Measurements from ENCODE around the gene MIB1.

MIB1 gene

DNA sequence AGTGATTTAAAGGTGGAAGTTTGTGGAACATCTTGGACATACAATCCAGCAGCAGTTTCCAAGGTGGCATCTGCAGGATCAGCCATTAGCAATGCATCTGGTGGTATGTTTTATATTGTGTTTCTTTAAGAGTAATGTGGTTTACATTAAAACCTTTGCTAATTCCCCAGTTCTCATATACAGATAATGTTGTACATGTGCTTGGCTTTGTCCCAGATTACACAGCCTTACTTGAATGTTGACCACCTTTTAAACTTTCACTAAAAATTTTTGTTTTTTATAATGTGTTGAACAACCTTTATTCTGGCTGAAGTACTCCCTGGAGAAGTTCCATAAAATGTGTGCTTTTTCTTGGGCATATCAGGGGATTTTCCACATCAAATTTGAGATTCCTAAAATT, 57.5 kb downstream of the MIB1 start:
- no peak for ATAC-seq
- TF ChIP-seq ZNF565 (CRISPR knock-in tag; conservative IDR thresholded peaks at IDR 0.05; ENCODE audit: low read depth) (no peak), CSRNP3 (CRISPR knock-in tag; IDR thresholded peaks at IDR 0.05) (no peak), ESRRG (CRISPR knock-in tag; IDR thresholded peaks at IDR 0.05) (no peak), RARB (CRISPR knock-in tag; IDR thresholded peaks at IDR 0.05) (no peak), TCF4 (CRISPR knock-in tag; IDR thresholded peaks at IDR 0.05; ENCODE audit: borderline replicate concordance) (no peak), TOX (CRISPR knock-in tag; IDR thresholded peaks at IDR 0.05; ENCODE audit: borderline replicate concordance) (no peak)
- TF ChIP-seq, protein P1, sequence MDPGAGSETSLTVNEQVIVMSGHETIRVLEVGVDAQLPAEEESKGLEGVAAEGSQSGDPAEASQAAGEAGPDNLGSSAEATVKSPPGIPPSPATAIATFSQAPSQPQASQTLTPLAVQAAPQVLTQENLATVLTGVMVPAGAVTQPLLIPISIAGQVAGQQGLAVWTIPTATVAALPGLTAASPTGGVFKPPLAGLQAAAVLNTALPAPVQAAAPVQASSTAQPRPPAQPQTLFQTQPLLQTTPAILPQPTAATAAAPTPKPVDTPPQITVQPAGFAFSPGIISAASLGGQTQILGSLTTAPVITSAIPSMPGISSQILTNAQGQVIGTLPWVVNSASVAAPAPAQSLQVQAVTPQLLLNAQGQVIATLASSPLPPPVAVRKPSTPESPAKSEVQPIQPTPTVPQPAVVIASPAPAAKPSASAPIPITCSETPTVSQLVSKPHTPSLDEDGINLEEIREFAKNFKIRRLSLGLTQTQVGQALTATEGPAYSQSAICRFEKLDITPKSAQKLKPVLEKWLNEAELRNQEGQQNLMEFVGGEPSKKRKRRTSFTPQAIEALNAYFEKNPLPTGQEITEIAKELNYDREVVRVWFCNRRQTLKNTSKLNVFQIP (CRISPR knock-in tag; IDR thresholded peaks at IDR 0.05; ENCODE audit: borderline replicate concordance, low read depth) = no peak

- ATAC-seq = no peak
These were observed 59.1 kb downstream of the MIB1 start for GRCh38 chr18:21799721-21800120.

DNA sequence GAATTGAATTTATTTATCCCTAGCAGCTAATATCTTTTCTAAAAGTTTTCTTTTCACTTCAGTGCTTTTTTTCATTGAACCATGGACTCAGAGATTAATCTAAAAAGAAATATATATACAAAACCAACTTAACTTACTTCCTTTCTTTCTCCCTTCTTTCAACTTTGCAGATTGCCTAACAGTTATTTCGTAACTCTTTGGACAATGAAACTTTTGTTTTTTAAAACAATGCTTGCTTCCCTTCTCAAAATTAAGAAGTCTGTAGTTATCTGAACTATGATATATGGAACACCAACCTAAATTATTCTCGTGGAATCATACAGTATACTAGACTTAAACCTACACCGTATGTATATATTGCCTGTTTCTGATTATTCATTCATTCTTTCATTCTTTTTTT, 62.9 kb downstream of the MIB1 start:
- TF ChIP-seq ZNF70 (CRISPR knock-in tag; IDR thresholded peaks at IDR 0.05) = no peak
- TF ChIP-seq, protein P1 (CRISPR knock-in tag; IDR thresholded peaks at IDR 0.05; ENCODE audit: borderline replicate concordance, low read depth) = no peak
- TF ChIP-seq OSR1 (CRISPR knock-in tag; IDR thresholded peaks at IDR 0.05) = no peak
- TF ChIP-seq GLIS3 (CRISPR knock-in tag; IDR thresholded peaks at IDR 0.05) = no peak
- no peak for TF ChIP-seq ZNF8 (CRISPR knock-in tag; IDR thresholded peaks at IDR 0.05)
- ATAC-seq = no peak

More at GRCh38 chr18:21799721-21800120, 59.1 kb downstream of the MIB1 start:
- TF ChIP-seq BACH2 (CRISPR knock-in tag; IDR thresholded peaks at IDR 0.05; ENCODE audit: borderline replicate concordance) = no peak
- no peak for TF ChIP-seq OSR1 (CRISPR knock-in tag; IDR thresholded peaks at IDR 0.05)
- TF ChIP-seq ZC3H10 (CRISPR knock-in tag; IDR thresholded peaks at IDR 0.05) = no peak
- no peak for TF ChIP-seq ISL1 (CRISPR knock-in tag; IDR thresholded peaks at IDR 0.05)
- no peak for TF ChIP-seq ZFP3 (CRISPR knock-in tag; IDR thresholded peaks at IDR 0.05)
- TF ChIP-seq, protein P1 (CRISPR knock-in tag; IDR thresholded peaks at IDR 0.05; ENCODE audit: borderline replicate concordance, low read depth) = no peak
- TF ChIP-seq GLIS3 (CRISPR knock-in tag; IDR thresholded peaks at IDR 0.05) = no peak
- TF ChIP-seq ZNF70 (CRISPR knock-in tag; IDR thresholded peaks at IDR 0.05) = no peak
- TF ChIP-seq CSDC2 (CRISPR knock-in tag; IDR thresholded peaks at IDR 0.05) = no peak
- TF ChIP-seq ZNF8 (CRISPR knock-in tag; IDR thresholded peaks at IDR 0.05) = no peak
- no peak for TF ChIP-seq CREB5 (CRISPR knock-in tag; IDR thresholded peaks at IDR 0.05; ENCODE audit: low read depth)
- no peak for TF ChIP-seq ESRRG (CRISPR knock-in tag; IDR thresholded peaks at IDR 0.05)

DNA sequence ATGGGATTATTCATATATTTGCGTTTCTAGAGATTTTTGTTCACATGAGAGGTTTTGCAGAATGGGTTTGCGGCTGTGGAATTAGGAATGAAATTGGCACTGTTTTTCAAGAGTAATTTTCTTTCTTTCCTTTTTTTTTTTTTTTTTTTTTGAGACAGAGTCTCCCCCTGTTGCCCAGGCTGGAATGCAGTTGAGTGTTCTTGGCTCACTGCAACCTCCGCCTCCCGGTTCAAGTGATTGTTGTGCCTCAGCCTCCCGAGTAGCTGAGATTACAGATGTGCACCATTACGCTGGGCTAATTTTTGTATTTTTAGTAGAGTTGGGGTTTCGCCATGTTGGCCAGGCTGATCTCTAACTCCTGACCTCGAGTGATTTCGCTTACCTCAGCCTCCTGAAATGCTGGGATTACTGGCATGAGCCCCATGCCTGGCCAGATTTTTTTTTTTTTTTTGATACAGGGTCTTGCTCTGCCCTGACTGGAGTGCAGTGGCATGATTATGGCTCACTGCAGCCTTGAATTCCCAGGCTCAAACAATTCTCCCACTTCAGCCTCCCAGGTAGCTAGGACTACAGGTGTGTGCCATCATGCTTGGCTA, 65.3 kb downstream of the MIB1 start:
- ATAC-seq = no peak
- TF ChIP-seq CSDC2 (CRISPR knock-in tag; IDR thresholded peaks at IDR 0.05) = no peak
- no peak for TF ChIP-seq ZNF8 (CRISPR knock-in tag; IDR thresholded peaks at IDR 0.05)
- no peak for TF ChIP-seq ZFP3 (CRISPR knock-in tag; IDR thresholded peaks at IDR 0.05)
- no peak for TF ChIP-seq ZC3H10 (CRISPR knock-in tag; IDR thresholded peaks at IDR 0.05)
- TF ChIP-seq, protein P2, sequence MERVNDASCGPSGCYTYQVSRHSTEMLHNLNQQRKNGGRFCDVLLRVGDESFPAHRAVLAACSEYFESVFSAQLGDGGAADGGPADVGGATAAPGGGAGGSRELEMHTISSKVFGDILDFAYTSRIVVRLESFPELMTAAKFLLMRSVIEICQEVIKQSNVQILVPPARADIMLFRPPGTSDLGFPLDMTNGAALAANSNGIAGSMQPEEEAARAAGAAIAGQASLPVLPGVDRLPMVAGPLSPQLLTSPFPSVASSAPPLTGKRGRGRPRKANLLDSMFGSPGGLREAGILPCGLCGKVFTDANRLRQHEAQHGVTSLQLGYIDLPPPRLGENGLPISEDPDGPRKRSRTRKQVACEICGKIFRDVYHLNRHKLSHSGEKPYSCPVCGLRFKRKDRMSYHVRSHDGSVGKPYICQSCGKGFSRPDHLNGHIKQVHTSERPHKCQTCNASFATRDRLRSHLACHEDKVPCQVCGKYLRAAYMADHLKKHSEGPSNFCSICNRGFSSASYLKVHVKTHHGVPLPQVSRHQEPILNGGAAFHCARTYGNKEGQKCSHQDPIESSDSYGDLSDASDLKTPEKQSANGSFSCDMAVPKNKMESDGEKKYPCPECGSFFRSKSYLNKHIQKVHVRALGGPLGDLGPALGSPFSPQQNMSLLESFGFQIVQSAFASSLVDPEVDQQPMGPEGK (CRISPR knock-in tag; IDR thresholded peaks at IDR 0.05; ENCODE audit: borderline replicate concordance) = no peak
- TF ChIP-seq ESRRG (CRISPR knock-in tag; IDR thresholded peaks at IDR 0.05) = no peak
- TF ChIP-seq ISL1 (CRISPR knock-in tag; IDR thresholded peaks at IDR 0.05) = no peak
- TF ChIP-seq SNAI2 (CRISPR knock-in tag; IDR thresholded peaks at IDR 0.05) = no peak
- TF ChIP-seq BACH2 (CRISPR knock-in tag; IDR thresholded peaks at IDR 0.05; ENCODE audit: borderline replicate concordance) = no peak
- TF ChIP-seq OSR1 (CRISPR knock-in tag; IDR thresholded peaks at IDR 0.05) = no peak
- no peak for TF ChIP-seq GLIS3 (CRISPR knock-in tag; IDR thresholded peaks at IDR 0.05)
- TF ChIP-seq TSHZ2 (CRISPR knock-in tag; IDR thresholded peaks at IDR 0.05) = no peak
- no peak for TF ChIP-seq TCF4 (CRISPR knock-in tag; IDR thresholded peaks at IDR 0.05; ENCODE audit: borderline replicate concordance)

Data from SK-N-SH treated with all-trans-retinoic acid at 6 μM for 48 hours (cell line).